Tibial nerve (tissue), 4 donors: ENCODE results near the gene WDR27. TPM values are rescaled to one million over a fixed set of nuclear protein-coding genes. Genes with fewer than 3 reads are reported as not detected.

Experiments used
- DNase-seq, 2 donors: peaks; one replicate each; pipeline ENCODE4 v3.0.0-alpha.2; 2019; ENCODE audit warnings: low spot score in 2 of 2
- H3K27ac ChIP-seq, 4 donors: fragments of 200-600 bp; sonication (generic) in 3 of 4; one replicate each; pipeline ENCODE4 v1.5.1; 2017 to 2019; ENCODE audit warnings: mild to moderate bottlenecking in 1 of 4
- H3K27me3 ChIP-seq, 2 donors: fragments of 200-600 bp; sonication (generic) in 1 of 2; one replicate each; pipeline versions ENCODE4 v1.5.1 to v1.6.0; 2017 to 2019
- H3K36me3 ChIP-seq, 3 donors: fragments of 200-600 bp; sonication (generic); one replicate each; pipeline ENCODE4 v1.5.1; 2018 to 2019
- H3K4me1 ChIP-seq, 4 donors: fragments of 200-600 bp; sonication (generic) in 3 of 4; one replicate each; pipeline ENCODE4 v1.5.1; 2017 to 2019
- H3K4me3 ChIP-seq, 4 donors: fragments of 200-600 bp; sonication (generic) in 3 of 4; one replicate each; pipeline ENCODE4 v1.5.1; 2017 to 2019; ENCODE audit warnings: mild to moderate bottlenecking in 1 of 4, moderate library complexity in 1 of 4
- H3K9me3 ChIP-seq, 4 donors: fragments of 200-600 bp; sonication (generic) in 3 of 4; one replicate each; pipeline ENCODE4 v1.5.1; 2017 to 2019
- EP300 ChIP-seq, 2 donors: sonication (generic); formaldehyde crosslinking; IDR thresholded peaks; one replicate each; pipeline ENCODE4 v1.6.1; 2017; ENCODE audit warnings: antibody characterized with exemption in 2 of 2, mild to moderate bottlenecking in 1 of 2
- POLR2A ChIP-seq, 2 donors: fragments of 450-650 bp; IDR thresholded peaks; one replicate each; pipeline ENCODE4 v1.6.1; 2017; ENCODE audit warnings: antibody characterized with exemption in 2 of 2, mild to moderate bottlenecking in 2 of 2, moderate library complexity in 2 of 2
- WGBS, 2 donors: methylation state at CpG; one replicate each; pipeline ENCODE4 v1.1.5; 2018; 5-methylcytosine and 5-hydroxymethylcytosine counted together
- total RNA-seq, 4 donors: library from RNA; depleted of rRNA; stranded (reverse); fragments of >200 nt; gene quantifications; one replicate each; pipeline ENCODE4 v1.1.0, GENCODE V29; 2016
- TF ChIP-seq, protein P1 (sequence below), 5 experiments: fragments of 200-600 bp in 3 of 5; fragments of 450-650 bp in 2 of 5; sonication (generic) in 3 of 5; IDR thresholded peaks; one replicate each; pipeline ENCODE4 v1.5.1; 2016 to 2019; ENCODE audit warnings: antibody characterized with exemption in 5 of 5, mild to moderate bottlenecking in 3 of 5, moderate library complexity in 2 of 5

Gene WDR27
- total RNA-seq, 4 donors from 2014 or later: 33.9 to 57.5 (median 52.5) TPM

GRCh38 chr6:169592558-169592957 is 109.3 kb downstream of the WDR27 start:
- Histone ChIP-seq H3K27me3 (peaks cover 0 to 2% of the 10 kb centered on the region in 2 donors), H3K4me1 (peaks cover 0 to 25% (median 12%) of the 10 kb centered on the region in 4 donors), H3K36me3 (peaks cover 0 to 8% (median 0%) of the 10 kb centered on the region in 3 donors), H3K9me3 (no peaks in the 10 kb centered on the region), H3K4me3 (no peak overlapping the region), H3K27ac (no peak overlapping the region)
- no peak for DNase-seq
- WGBS, 2 donors: 21 to 31% methylated on average over 1 of the region's 1 CpG
- TF ChIP-seq, protein P1, sequence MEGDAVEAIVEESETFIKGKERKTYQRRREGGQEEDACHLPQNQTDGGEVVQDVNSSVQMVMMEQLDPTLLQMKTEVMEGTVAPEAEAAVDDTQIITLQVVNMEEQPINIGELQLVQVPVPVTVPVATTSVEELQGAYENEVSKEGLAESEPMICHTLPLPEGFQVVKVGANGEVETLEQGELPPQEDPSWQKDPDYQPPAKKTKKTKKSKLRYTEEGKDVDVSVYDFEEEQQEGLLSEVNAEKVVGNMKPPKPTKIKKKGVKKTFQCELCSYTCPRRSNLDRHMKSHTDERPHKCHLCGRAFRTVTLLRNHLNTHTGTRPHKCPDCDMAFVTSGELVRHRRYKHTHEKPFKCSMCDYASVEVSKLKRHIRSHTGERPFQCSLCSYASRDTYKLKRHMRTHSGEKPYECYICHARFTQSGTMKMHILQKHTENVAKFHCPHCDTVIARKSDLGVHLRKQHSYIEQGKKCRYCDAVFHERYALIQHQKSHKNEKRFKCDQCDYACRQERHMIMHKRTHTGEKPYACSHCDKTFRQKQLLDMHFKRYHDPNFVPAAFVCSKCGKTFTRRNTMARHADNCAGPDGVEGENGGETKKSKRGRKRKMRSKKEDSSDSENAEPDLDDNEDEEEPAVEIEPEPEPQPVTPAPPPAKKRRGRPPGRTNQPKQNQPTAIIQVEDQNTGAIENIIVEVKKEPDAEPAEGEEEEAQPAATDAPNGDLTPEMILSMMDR (IDR thresholded peaks at IDR 0.05): no peak
- TF ChIP-seq POLR2A (IDR thresholded peaks at IDR 0.05) (no peak), EP300 (IDR thresholded peaks at IDR 0.05) (no peak)

DNA sequence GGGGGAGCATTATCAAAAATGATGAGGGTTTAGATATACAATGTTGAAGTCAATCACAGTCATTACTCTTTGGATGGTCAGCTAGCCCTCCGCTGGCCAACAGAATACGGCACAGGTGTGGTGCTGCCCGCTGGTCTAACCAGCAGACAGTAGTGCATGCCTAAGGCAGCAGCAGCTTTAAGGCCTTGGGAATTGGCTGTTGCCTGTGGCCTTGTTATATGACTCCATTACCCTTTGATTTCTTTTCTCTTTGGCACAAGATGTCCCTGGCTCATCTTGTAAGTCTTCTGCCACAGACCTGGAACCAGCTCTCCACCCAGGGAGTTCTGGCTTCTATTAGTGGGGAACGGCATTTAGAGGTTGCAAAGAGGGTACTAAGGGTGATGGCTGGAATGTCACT is 110.2 kb downstream of the WDR27 start:
- DNase-seq: no peak
- peak overlapping the region in 1 of 4 donors; percentile 2 for H3K27ac ChIP-seq
- no peak overlapping the region for H3K4me3 ChIP-seq
- no peaks in the 10 kb centered on the region for H3K9me3 ChIP-seq
- H3K27me3 ChIP-seq: no peaks in the 10 kb centered on the region
- TF ChIP-seq, protein P1 (IDR thresholded peaks at IDR 0.05): no peak
- TF ChIP-seq POLR2A (IDR thresholded peaks at IDR 0.05): no peak
- TF ChIP-seq EP300 (IDR thresholded peaks at IDR 0.05): no peak
- H3K4me1 ChIP-seq: peaks cover 0 to 25% (median 12%) of the 10 kb centered on the region in 4 donors
- 79 to 87% methylated on average over 4 of the region's 4 CpGs for WGBS, 2 donors
- peaks cover 0 to 5% (median 0%) of the 10 kb centered on the region in 3 donors for H3K36me3 ChIP-seq

DNA sequence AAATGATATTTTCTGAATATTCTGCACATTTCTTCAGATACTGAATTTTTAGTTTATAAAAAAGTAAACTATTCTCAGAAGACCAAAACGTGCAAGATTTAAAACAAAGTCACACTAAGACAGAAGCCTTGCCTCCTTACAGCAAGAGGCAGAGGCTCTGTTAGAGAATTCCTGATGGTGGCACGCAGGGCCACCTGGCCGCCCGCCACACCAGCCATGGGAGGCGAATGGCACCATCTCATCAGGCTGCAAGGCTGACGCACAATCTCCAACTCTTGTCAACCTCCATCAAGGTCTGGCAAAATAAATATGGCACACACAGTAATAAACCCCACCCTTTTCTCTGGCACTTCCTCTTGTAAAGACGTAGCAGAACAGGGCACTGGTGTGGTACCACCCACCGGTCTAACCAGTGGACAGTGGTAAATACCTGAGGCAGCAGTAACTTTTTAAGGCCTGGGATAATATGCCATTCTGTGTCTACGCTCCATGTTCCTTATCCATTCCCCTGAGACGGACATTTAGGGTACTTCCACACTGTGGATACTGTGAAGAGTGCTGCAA is 111.4 kb downstream of the WDR27 start:
- Histone ChIP-seq H3K27me3 (no peaks in the 10 kb centered on the region), H3K36me3 (no peaks in the 10 kb centered on the region), H3K9me3 (no peaks in the 10 kb centered on the region), H3K4me1 (peaks cover 0 to 25% (median 12%) of the 10 kb centered on the region in 4 donors), H3K27ac (peak overlapping the region in 3 of 4 donors; percentile 57 to 82 (median 80)), H3K4me3 (no peak overlapping the region)
- DNase-seq: no peak
- TF ChIP-seq POLR2A (IDR thresholded peaks at IDR 0.05) (no peak), EP300 (IDR thresholded peaks at IDR 0.05) (no peak)
- TF ChIP-seq, protein P1 (IDR thresholded peaks at IDR 0.05): no peak
- WGBS, 2 donors: 93% methylated on average over 10 of the region's 10 CpGs

- Histone ChIP-seq H3K36me3 (no peaks in the 10 kb centered on the region), H3K9me3 (peaks cover 0 to 4% (median 0%) of the 10 kb centered on the region in 4 donors), H3K27me3 (no peaks in the 10 kb centered on the region), H3K4me1 (peaks cover 0 to 25% (median 12%) of the 10 kb centered on the region in 4 donors), H3K4me3 (no peak overlapping the region), H3K27ac (peak overlapping the region; percentile 18 to 82 (median 68))
- TF ChIP-seq EP300 (IDR thresholded peaks at IDR 0.05): peak in 1 of 2 donors; percentile 67
- no peak for TF ChIP-seq POLR2A (IDR thresholded peaks at IDR 0.05)
- WGBS, 2 donors: 29 to 31% methylated on average over 6 of the region's 6 CpGs
- no peak for DNase-seq
Measured at GRCh38 chr6:169589699-169590257, 112.1 kb downstream of the WDR27 start.

DNA sequence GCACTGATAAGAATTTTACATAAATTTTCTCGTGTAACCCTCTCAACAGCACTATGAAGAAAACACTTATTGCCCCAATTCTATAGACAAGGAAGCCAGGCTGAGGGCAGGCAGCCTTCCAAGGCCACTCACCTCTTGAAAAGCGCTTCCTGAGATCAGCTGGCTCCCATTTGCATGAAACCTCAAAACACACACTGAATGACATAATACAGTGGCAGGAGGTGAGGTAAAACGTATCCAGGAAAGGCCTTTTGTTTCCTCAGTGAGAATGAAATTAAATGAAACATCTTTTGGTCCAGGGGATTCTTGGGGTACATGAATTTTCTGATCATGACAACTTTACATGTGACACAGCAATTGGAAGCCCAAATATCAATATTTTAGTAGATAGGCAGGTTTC is 112.5 kb downstream of the WDR27 start:
- no peak for DNase-seq
- no peaks in the 10 kb centered on the region for H3K36me3 ChIP-seq
- peak overlapping the region; percentile 18 to 82 (median 68) for H3K27ac ChIP-seq

More for the DNA sequence above, 112.5 kb downstream of the WDR27 start:
- TF ChIP-seq POLR2A (IDR thresholded peaks at IDR 0.05) (no peak), EP300 (IDR thresholded peaks at IDR 0.05) (no peak)
- TF ChIP-seq, protein P1 (IDR thresholded peaks at IDR 0.05): no peak
- Histone ChIP-seq H3K27me3 (no peaks in the 10 kb centered on the region), H3K4me3 (no peak overlapping the region), H3K9me3 (peaks cover 0 to 7% (median 0%) of the 10 kb centered on the region in 4 donors), H3K4me1 (peaks cover 0 to 25% (median 12%) of the 10 kb centered on the region in 4 donors)
- WGBS, 2 donors: 32 to 39% methylated on average over 3 of the region's 3 CpGs
